H7 (cell line): ENCODE measurements around the gene FBN2. TPM values are rescaled to one million over a fixed set of nuclear protein-coding genes. Genes with fewer than 3 reads are reported as not detected.
"Not testable (repeated sequence)": the region's sequence is repeated elsewhere in the genome, so short reads cannot be mapped to it uniquely, and the experiment has no call there.

ENCODE experiments used
- DNase-seq: peaks from one replicate; pipeline ENCODE4 v3.0.0; 2012
- H3K27me3 ChIP-seq: 2 replicates; pipeline ENCODE4 v1.6.0; 2011; ENCODE audit warnings: mild to moderate bottlenecking, low read length; ENCODE audit not compliant: control insufficient read depth, insufficient read depth
- H3K36me3 ChIP-seq: replicated peaks from 2 replicates; pipeline ENCODE4 v1.5.1; 2011; ENCODE audit warnings: low read length; ENCODE audit not compliant: control insufficient read depth, insufficient read depth
- H3K4me3 ChIP-seq: 2 replicates; pipeline ENCODE4 v1.5.1; 2011; ENCODE audit warnings: low read depth, mild to moderate bottlenecking, control low read depth, low read length, moderate library complexity; ENCODE audit not compliant: insufficient read depth
- total RNA-seq: library from RNA; depleted of rRNA; stranded (reverse); fragments of >200 nt; shearing (Covaris generic); gene quantifications from 2 replicates; pipeline ENCODE4 v1.2.3, GENCODE V29; 2014

The FBN2 gene
- total RNA-seq, 1 experiment from 2014 or later, result 22.6 TPM

DNA sequence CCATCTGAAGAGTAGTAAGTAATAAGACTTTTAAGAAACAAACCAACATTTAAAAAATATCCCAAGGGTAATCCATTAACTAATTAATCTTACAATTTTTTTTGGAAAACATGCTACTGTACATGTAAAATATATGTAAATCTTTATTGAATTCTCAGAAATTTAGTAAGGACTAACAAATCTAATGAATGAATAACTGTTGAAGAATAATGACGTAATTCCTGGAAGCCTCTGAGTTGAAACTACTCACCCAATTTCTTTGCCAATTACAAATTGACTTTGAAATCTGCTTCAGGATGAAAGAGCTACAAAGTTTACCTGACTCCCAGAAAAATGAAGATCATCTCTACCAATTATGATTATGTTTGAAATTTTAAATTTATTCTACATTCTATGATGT is 21.1 kb downstream of the FBN2 start:
- no peaks in the 10 kb centered on the region for H3K27me3 ChIP-seq
- no peak overlapping the region for H3K4me3 ChIP-seq
- no peak for DNase-seq
- no peaks in the 10 kb centered on the region for H3K36me3 ChIP-seq

DNA sequence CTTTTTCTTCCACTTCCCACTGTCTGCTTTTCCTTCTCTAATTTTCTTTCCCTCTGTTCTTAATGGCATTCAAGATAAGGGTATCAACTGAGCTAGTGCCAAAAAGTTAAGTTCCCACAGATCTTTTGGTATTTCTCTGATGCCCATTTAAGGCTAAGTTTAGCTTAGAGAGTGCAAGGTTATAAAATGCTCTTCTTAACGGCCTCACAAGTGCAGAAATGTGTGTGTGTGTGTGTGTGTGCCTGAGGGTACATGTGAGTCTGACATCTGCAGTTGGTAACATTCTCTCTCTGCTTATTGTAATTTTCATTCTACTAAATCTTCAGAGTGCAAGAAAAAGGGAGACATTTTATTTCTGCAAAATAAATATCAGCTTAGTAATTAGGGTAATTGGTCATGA is 24.2 kb downstream of the FBN2 start:
- no peak for DNase-seq
- H3K27me3 ChIP-seq, result no peaks in the 10 kb centered on the region
- H3K36me3 ChIP-seq, result no peaks in the 10 kb centered on the region
- no peak overlapping the region for H3K4me3 ChIP-seq

DNA sequence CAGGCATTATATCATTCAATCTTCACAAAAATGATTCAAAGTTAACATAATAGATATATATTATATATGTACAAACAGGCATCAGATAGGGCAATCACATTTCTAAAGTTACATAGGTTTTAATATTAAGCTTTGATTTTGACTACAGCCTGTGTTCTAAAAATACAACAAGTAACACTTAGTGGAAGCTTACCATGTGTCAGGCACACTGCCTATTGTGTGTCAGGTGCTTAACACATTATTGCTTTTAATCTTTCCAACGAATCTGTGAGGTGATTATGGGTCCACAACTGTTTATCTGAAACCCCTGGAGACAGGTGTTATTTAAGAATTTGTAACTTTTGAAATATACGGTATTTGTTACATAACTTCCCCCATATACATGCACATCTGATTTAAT is 25.2 kb downstream of the FBN2 start:
- H3K27me3 ChIP-seq, result no peaks in the 10 kb centered on the region
- no peak overlapping the region for H3K4me3 ChIP-seq
- H3K36me3 ChIP-seq, result no peaks in the 10 kb centered on the region
- DNase-seq, result no peak

DNA sequence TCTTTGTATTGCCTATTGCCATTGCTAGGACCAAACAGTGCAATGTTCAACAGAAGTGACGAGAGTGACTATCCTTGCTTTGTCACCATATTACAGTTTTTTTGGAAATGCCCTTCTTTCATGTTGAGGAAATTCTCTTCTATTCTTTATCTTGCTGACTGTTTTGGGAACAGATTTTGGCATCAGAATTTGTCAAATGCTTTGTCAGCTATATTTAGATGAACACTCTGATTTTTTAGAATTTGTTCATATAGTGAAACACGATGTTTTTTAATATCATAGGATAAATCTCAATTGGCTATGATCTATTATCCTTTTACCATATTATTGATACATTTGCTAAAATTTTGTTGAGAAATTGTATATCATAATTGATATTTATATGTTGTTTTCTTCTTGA is 31.4 kb downstream of the FBN2 start:
- DNase-seq, result no peak
- Histone ChIP-seq H3K27me3 (no peaks in the 10 kb centered on the region), H3K4me3 (no peak overlapping the region), H3K36me3 (no peaks in the 10 kb centered on the region)

DNA sequence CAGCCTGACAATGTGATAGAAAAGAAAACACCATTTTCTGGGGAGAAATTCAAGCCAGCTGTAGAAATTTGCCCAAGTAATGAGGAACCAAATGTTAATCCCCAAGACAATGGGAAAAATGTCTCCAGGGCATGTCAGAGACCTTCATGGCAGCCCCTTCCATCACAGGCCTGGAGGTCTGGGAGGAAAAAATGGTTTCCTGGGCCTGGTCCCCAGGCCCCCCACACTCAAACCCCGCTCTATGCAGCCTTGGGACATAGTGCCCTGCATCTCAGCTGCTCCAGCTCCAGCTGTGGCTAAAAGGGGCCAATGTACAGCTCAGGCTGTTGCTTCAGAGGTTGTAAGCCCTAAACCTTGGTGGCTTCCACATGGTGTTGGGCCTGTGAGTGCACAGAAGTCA is 34.3 kb downstream of the FBN2 start:
- H3K36me3 ChIP-seq, H3K27me3 ChIP-seq, DNase-seq, H3K4me3 ChIP-seq: not testable (repeated sequence)

DNA sequence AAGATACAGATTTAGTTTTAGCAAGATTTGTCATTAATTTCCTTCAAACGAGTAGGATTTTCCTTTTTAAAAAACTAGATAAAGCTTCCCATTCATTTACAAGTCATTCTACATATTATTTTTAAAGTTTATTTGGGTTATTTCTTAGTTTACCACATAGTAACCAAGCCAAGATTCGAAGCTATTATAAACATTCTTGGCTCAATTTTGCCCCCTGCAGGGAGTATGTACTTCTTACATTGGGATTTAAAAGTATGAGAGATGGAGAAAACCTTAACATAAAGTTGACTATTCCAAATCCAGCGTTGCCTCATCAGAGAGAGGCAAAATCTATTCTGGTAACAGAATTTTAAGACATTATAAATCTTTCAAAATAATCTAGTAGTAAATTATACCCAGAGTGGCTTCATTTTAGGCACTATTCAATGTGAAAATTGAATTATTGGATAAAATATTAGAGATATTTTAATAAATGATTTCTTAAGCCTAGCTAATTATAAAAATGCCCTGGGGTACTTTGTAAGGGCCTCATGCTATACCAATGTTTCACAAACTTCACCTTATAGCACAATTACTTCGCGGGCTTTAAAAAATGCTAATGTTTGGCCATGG is 39.1 kb downstream of the FBN2 start:
- no peak overlapping the region for H3K4me3 ChIP-seq
- H3K36me3 ChIP-seq, result no peaks in the 10 kb centered on the region
- H3K27me3 ChIP-seq, result no peaks in the 10 kb centered on the region
- DNase-seq, result no peak

DNA sequence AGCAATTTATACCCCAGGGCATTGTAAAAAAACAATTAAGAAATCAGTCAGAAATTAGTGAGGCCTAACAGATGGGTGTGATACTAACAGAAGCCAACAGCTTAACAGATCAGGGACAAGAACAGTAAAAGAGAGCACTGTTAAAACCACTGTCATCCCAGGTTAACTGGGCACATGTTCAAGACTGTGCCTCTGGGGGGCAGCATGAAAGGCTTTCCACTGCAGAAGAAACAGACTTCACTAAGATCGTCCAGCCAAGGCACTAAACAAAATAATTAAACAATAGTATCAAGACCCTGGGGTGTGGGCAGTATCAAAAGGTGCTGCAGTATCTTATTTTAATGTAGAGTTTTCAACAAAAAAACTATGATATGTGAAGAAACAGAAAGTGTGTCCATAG is 43.5 kb downstream of the FBN2 start:
- no peaks in the 10 kb centered on the region for H3K36me3 ChIP-seq
- no peaks in the 10 kb centered on the region for H3K27me3 ChIP-seq
- peak; percentile 27 for DNase-seq
- H3K4me3 ChIP-seq, result no peak overlapping the region

DNA sequence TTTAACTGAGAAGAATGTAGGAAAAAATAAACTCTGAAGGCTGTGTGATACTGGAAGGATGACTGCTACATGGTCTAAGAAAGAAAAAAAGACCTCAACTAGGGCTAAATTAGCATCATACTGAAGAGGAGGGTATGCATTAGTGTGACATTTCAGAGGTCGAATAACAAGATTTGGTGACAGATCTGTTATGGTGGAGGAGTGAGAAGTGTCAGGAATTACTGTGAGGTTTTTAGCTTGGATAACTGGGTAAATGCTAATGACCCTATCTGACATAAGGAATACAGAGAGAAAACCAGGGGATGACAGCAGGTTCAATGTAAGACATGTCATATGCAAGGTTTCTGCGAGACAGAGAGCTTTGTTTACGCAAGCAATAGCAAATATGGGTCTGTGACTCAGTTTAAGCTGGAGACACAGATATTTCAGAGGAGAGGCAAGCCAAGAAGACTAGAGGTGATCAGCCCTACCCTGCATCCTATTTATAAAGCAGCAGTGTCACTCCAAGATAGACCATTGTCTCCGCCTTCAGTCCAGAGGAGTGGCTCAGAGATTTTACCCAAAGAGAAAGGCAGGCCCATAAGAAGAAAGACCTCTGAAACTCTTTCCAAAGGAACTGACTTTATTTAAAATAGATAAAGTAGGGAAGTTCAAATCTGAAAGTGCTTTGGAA is 44.3 kb downstream of the FBN2 start:
- H3K27me3 ChIP-seq, result no peaks in the 10 kb centered on the region
- no peaks in the 10 kb centered on the region for H3K36me3 ChIP-seq
- no peak overlapping the region for H3K4me3 ChIP-seq
- no peak for DNase-seq

DNA sequence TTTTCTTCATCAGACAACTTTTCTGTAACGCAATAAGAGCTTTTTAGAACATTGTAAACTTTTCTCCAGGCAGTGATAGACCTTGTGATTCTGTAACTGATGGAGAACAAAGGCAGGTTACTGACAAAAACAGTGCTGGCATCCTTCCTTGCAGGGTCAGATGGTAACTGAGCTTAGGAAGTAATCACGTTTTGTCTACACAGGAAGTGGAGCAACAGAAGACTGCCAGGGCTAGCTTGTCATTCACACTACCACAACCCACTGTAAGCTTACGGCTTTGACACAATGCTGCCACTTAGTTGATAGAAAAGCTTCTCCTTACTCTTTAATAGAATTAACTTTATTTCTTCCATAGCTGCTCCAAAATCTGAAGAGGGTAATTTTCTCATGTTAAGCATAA is 46.8 kb downstream of the FBN2 start:
- no peaks in the 10 kb centered on the region for H3K36me3 ChIP-seq
- no peaks in the 10 kb centered on the region for H3K27me3 ChIP-seq
- DNase-seq, result no peak
- H3K4me3 ChIP-seq, result no peak overlapping the region

DNA sequence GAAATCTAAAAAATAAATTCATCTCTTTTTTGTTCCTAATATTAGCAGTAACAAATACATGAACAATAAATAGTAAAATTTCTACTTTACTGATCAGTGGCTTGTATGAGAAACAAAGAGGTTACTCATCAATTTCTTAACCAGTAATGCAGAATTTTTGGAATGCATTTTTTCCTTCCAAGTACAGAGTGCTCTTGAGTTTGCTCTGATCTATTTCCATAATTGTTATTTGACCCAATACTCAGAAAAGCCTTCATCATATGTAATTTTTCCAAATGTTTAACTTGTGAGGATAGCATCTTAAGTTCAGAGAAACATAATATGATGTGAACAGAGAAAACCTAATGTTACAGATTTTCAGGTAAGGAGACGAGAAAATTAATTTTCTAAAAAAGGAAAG is 47.3 kb downstream of the FBN2 start:
- Histone ChIP-seq H3K27me3 (no peaks in the 10 kb centered on the region), H3K36me3 (no peaks in the 10 kb centered on the region), H3K4me3 (no peak overlapping the region)
- no peak for DNase-seq

DNA sequence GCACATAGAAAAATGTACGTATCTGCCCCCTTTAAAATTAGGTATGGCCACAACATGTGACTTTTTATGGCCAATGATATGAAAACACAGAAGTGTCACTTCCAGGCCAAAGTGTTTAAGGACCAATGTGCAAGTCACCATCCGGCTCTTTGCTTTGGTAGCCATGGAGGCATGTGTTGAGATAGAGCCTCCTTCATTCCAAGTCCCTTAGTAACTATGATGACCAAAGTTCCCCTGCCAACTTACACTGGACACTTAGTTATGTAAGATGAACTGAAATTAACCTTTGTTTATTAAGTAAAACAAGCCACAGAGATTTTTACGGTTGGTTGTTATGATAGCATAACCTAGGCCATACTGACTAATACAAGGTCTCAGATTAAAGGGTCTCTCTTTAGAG is 51.0 kb downstream of the FBN2 start:
- H3K36me3 ChIP-seq, result no peaks in the 10 kb centered on the region
- no peak overlapping the region for H3K4me3 ChIP-seq
- no peak for DNase-seq
- H3K27me3 ChIP-seq, result no peaks in the 10 kb centered on the region

DNA sequence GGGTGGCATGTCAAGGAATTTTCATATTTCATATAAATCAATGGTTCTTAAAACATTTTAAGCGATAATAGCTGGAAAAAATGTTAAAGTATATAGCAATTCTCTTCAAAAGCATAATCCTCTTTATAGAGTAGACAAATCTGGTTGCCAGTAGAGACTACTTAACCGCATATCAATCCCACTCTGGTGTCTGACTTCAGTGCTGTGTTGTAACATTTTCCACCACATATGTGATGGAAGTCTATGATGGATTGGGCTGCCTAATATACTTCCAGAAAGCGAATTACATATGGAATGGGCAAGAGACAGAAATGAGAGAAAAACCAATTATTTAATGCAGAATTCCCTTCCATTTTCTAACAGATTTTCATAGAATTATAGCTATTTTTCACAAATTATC is 54.3 kb downstream of the FBN2 start:
- Histone ChIP-seq H3K27me3 (no peaks in the 10 kb centered on the region), H3K36me3 (no peaks in the 10 kb centered on the region), H3K4me3 (no peak overlapping the region)
- DNase-seq, result no peak

DNA sequence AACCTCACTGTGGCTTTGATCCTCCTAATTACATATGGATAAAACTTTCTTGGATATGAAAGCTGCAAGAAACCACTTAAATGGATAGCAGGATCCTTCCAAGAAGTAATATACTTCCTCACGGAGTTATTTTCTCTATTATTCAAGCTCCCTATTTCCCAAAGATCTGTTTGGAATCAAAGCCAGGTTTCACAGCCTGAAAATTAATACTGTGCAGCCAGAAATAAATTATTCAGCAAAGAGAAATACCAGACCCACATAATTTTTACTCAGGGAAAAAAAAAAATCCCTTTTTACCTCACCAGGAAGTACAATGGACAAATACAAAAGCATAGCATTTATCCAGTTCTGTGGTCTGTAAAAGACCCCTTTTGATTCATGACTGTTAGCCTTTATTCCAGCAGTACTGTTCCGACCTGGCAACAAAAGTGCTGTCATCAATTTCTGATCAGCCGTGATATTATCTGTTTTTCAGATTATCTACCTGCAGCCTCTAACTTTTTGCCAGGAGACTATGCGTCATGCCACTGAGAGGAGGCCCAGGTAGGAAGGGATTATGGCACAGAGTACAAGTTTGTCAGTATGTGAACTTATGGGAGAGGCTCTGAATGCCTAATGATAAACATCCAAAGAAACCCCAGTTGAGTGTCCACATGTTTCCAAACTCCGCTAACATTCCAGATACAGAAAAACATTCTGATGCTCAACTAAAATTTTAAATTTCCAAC is 57.0 kb downstream of the FBN2 start:
- Histone ChIP-seq H3K36me3 (no peaks in the 10 kb centered on the region), H3K4me3 (no peak overlapping the region), H3K27me3 (no peaks in the 10 kb centered on the region)
- no peak for DNase-seq

DNA sequence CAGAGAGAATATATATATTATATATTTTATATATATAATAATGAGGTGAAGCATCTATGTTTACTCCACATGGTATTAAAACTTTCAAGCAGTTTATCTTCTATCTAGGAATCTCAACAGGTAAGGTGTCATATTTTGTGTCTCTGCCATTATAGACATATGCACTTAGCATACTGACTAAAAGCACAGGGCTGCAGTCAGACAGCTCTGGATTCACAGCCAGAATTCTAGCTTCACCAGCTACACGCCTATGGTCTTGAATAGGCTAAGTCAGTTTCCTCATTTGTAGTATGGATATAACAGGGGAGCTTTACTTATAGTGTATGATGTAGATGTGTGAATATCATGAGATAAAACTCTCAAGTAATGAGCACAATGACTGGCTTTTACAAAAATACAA is 57.9 kb downstream of the FBN2 start:
- Histone ChIP-seq H3K27me3 (no peaks in the 10 kb centered on the region), H3K4me3 (no peak overlapping the region), H3K36me3 (no peaks in the 10 kb centered on the region)
- no peak for DNase-seq
